ENCODE data around the gene STEAP3. TPM values are rescaled to one million over a fixed set of nuclear protein-coding genes. Genes with fewer than 3 reads are reported as not detected.

STEAP3 gene
- total RNA-seq, 3 donors from 2014 or later (not counting 1 experiment from before 2014, with no cell fraction given): 1.7 to 2.5 (median 2.0) TPM

- no peak for ATAC-seq
- Mint-ChIP-seq H3K27ac (no peak overlapping the region), H3K4me3 (no peak overlapping the region), H3K27me3 (ENCODE audit: low read depth in 2 of 2) (no peaks in the 10 kb centered on the region), H3K4me1 (no peaks in the 10 kb centered on the region), H3K36me3 (no peaks in the 10 kb centered on the region), H3K9me3 (no peaks in the 10 kb centered on the region)
- no peaks in the 10 kb centered on the region for H3K36me3 ChIP-seq (ENCODE audit: control insufficient read depth, insufficient read depth, low read length)
- TF ChIP-seq CTCF (IDR thresholded peaks at IDR 0.05): no peak
- no peaks in the 10 kb centered on the region for H3K4me1 ChIP-seq (ENCODE audit: control insufficient read depth, insufficient read depth, low read length)
- DNase-seq: no peak
- no peaks in the 10 kb centered on the region for H3K27me3 ChIP-seq (ENCODE audit: control insufficient read depth, insufficient read depth, low read length)
- H3K9me3 ChIP-seq (ENCODE audit: control insufficient read depth, insufficient read depth, low read length): no peaks in the 10 kb centered on the region
- 82% methylated on average over 12 of the region's 12 CpGs for WGBS (ENCODE audit: insufficient coverage)
- no peak overlapping the region for H3K4me3 ChIP-seq (ENCODE audit: low read length)
- H3K27ac ChIP-seq (ENCODE audit: low read length): no peak overlapping the region
- intact Hi-C loops (cut with micrococcal nuclease): no loop called here
These were observed 28.8 kb downstream of the STEAP3 start for GRCh38 chr2:119252186-119253113.

- intact Hi-C loops (cut with micrococcal nuclease): no loop called here
- H3K36me3 ChIP-seq (ENCODE audit: control insufficient read depth, insufficient read depth, low read length): no peaks in the 10 kb centered on the region
- Mint-ChIP-seq H3K4me1 (no peaks in the 10 kb centered on the region), H3K36me3 (no peaks in the 10 kb centered on the region), H3K4me3 (no peak overlapping the region), H3K27ac (no peak overlapping the region), H3K9me3 (no peaks in the 10 kb centered on the region), H3K27me3 (ENCODE audit: low read depth in 2 of 2) (no peaks in the 10 kb centered on the region)
- TF ChIP-seq CTCF (IDR thresholded peaks at IDR 0.05): no peak
- H3K27me3 ChIP-seq (ENCODE audit: control insufficient read depth, insufficient read depth, low read length): no peaks in the 10 kb centered on the region
- H3K4me3 ChIP-seq (ENCODE audit: low read length): no peak overlapping the region
- H3K4me1 ChIP-seq (ENCODE audit: control insufficient read depth, insufficient read depth, low read length): no peaks in the 10 kb centered on the region
- 100% methylated on average over 2 of the region's 2 CpGs for WGBS (ENCODE audit: insufficient coverage)
- no peak for ATAC-seq
- DNase-seq: no peak
- H3K27ac ChIP-seq (ENCODE audit: low read length): no peak overlapping the region
- H3K9me3 ChIP-seq (ENCODE audit: control insufficient read depth, insufficient read depth, low read length): no peaks in the 10 kb centered on the region
These were observed 29.6 kb downstream of the STEAP3 start for GRCh38 chr2:119253114-119253702.

GRCh38 chr2:119253760-119254600, 30.3 kb downstream of the STEAP3 start:
- ATAC-seq (no peak), DNase-seq (no peak)
- WGBS (ENCODE audit: insufficient coverage): 88% methylated on average over 14 of the region's 14 CpGs
- peak overlapping the region in 1 of 2 donors; percentile 18 for H3K27ac Mint-ChIP-seq
- no peaks in the 10 kb centered on the region for H3K36me3 Mint-ChIP-seq
- no peak overlapping the region for H3K4me3 Mint-ChIP-seq
- Histone ChIP-seq H3K36me3 (ENCODE audit: control insufficient read depth, insufficient read depth, low read length) (no peaks in the 10 kb centered on the region), H3K4me1 (ENCODE audit: control insufficient read depth, insufficient read depth, low read length) (no peaks in the 10 kb centered on the region), H3K9me3 (ENCODE audit: control insufficient read depth, insufficient read depth, low read length) (no peaks in the 10 kb centered on the region), H3K27me3 (ENCODE audit: control insufficient read depth, insufficient read depth, low read length) (no peaks in the 10 kb centered on the region), H3K27ac (ENCODE audit: low read length) (no peak overlapping the region), H3K4me3 (ENCODE audit: low read length) (no peak overlapping the region)
- intact Hi-C loops (cut with micrococcal nuclease): no loop called here
- no peaks in the 10 kb centered on the region for H3K4me1 Mint-ChIP-seq
- no peaks in the 10 kb centered on the region for H3K9me3 Mint-ChIP-seq
- TF ChIP-seq CTCF (IDR thresholded peaks at IDR 0.05): no peak
- H3K27me3 Mint-ChIP-seq (ENCODE audit: low read depth in 2 of 2): no peaks in the 10 kb centered on the region
